ENCODE results near the gene PTTG2.
"Not testable (repeated sequence)": the region's sequence is repeated elsewhere in the genome, so short reads cannot be mapped to it uniquely, and the experiment has no call there.

Gene PTTG2

DNA sequence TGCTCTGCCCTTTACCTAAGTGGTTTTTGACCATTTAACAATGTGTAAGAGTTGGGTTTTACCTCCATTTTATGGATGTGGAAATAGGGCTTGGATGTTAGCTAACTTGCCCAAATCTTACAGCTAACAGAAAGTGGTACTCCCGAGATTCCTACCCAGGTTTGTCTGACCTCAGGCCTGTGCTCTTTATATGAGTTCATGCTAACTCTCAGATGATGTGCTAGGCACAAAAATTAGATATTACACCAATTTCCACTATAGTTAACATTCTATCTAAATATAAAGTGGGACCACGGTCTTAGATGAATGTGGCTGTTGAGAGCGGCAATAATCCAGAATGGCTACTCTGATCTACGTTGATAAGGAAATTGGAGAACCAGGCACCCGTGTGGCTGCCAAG is at the start of gene PTTG2:
TSS of gene PTTG2 (plus strand) at position 301 of the 400 bp plus-strand sequence. CDS start at position 338, 37 bp downstream.
- DNase-seq, result no peak

DNA sequence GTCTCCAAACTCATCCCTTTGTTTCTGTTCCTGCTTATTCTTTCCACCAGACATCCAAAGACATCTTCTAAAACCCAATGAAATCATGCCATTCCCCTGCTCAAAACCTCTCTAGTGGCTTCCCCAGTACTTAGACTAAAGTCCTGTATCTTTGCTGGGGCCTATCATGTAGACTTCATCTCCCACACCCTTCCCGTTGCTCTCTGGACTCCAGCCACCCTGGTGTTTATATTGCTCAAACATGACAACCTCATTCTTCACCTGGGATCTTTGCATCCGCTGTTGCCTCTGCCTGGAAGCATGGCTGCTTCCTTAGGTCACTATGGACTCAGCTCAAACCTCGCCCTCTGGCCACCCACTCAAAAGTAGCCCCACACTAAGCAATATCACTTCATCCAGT is 45.7 kb upstream of the PTTG2 start:
- no peak for DNase-seq

DNA sequence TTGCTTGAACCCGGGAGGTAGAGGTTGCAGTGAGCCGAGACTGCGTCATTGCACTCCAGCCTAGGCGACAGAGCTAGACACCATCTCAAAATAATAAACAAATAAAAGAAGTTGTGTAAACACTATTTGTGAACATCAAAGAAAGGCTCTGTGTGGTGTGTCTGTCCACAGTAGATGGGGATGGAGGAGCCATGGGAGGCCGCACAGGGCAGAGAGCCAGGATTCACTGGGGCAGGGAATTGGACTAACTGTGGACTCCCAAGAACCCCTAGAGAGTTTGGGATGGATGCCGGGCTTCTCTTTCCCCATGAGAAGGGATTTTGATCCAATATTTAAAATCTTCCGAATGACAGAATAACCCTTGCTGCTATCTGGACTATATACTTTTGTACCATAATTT is 42.8 kb upstream of the PTTG2 start:
- no peak for DNase-seq

DNA sequence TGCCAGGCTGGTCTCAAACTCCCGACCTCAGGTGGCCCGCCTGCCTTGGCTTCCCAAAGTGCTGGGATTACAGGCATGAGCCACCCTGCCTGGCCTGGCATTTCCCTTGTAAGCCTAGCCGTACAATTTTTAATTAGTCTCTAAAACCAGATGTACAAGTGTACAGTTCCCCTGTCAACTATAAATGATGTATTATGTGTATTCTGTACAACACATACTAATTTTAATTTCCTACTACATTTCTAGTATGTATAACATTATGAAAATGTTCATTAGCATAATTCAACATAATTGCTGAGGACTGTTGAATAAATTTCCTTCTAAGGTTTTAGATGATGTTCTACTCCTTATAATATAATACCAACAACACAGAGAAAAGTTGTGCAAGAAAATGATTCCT is 41.5 kb upstream of the PTTG2 start:
- no peak for DNase-seq

DNA sequence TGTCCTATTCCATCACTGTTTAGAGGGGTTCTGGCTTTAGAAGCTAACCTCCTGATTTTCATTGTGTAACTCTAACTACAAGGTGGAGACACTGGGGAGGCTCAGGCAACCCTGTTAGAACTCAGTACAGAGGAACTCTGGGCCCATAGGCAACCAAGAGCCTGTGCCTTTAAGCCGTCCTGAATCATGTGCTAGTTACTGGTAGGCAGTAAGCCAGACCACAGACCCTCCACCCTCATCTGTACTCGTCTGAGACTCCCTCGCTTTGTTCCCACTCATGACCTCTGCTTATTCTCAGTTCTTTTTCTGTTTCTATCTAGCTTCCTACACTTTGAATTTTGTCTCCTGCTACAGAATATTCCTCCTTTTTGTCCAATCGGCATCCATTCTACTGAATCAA is 37.9 kb upstream of the PTTG2 start:
- no peak for DNase-seq

DNA sequence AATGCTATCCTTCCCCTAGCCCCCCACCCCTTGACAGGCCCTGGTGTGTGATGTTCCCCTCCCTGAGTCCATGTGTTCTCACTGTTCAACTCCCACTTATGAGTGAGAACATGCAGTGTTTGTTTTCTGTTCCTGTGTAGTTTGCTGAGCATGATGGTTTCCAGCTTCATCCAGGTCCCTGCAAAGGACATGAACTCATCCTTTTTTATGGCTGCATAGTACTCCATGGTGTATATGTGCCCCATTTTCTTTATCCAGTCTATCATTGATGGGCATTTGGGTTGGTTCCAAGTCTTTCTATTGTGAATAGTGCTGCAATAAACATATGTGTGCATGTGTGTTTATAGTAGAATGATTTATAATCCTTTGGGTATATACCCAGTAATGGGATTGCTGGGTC is 37.1 kb upstream of the PTTG2 start:
- not testable (repeated sequence) for DNase-seq

DNA sequence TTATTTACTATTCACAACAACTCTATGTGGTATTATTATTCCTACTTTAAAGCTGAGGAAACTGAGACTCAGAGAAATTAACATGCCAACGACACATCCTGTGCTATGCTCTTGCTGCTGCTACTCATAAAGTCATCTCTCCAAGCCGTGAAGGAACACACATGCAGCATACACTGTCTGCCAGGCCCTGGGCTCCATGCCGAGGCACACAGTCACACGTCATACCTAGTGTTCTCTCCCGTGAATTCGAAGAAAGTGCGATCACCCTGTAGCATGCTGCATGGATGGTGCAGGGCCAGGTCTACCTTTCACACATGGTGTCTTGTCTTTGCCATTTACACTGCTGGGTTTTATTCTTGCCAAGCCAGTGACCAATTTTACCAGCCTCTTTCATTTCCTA is 35.3 kb upstream of the PTTG2 start:
- DNase-seq, result no peak

DNA sequence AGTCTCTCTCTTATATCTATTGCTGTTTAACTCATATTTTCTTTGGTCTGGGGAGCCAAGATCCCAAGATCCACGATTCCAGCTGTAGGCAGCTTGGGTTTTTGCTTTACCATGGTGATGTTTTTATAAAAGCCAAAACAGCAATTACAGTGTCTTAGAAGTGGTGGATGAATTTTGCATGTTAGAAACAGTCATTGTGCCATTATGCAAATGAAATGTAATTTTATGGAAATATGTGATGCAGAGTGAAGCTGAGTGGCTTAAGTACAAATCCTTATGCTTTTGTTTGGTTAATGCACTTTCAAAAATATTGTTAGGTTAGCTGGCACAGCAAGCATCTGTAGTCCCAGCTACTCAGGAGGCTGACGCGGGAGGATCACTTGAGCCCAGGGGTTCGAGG is 32.8 kb upstream of the PTTG2 start:
- DNase-seq, result no peak

DNA sequence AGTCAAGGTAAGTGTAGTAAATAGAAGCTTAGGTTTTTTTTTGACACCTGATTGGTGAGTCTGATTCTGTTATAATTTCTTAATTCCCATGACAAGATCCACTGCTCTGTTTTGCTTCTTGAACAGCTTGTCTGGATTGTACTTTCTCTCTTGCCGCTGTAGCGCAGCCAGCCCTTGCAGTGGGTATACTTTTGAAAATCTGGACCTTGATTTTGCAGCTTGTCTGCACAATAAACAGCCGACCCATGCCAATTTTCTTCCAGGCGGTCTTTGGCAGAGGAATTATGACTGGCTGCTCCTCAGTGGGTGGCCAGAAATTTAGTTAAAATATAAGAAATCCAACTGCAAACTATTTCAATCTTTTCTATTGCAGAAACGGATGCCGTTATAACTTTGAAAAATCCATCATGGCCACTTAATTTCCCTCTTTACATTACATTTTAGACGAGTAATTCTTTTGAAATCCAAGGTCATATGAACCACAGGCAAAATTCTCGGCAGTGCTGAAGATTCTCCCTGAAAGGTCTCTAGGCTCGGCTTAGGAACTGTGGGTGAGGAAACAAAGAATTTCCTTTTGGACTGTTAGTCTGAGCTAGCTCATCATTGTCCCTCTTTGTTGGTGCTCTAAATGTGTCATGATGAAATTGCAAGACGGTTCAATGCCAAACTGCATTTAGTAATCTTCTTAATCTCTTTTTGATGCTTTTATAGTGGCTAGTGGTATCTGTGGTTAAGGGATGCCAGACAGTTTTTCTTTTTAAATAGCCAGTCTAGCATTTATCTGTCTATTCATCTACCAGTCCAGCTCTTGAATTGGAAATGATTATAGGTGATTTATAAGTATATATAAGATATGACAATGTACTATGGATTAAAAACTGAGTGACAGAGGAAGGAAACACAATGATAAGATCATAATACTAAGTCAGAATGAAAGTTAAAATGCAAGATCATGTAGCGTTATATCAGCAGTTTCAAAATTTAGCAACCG is 31.5 kb upstream of the PTTG2 start:
- DNase-seq, result no peak

DNA sequence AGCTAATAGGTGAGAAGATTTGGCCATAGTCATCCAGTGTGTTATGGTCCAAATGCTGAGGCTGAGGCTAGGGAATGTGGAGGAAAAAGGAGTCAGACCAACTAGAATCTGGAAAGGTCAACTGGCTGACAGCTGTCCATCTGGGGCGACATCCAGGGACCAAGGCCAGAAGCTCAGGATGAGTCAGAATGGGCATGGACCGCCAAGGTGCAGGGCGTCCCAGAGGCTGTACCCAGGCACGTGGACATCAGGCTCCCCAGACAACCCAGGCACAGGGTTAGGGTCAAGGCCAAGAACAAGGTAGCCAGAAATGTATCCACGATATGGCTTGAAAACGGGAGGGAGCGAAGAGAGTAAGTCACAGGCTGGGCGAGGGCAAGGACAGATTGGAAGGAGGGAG is 26.1 kb upstream of the PTTG2 start:
- no peak for DNase-seq

DNA sequence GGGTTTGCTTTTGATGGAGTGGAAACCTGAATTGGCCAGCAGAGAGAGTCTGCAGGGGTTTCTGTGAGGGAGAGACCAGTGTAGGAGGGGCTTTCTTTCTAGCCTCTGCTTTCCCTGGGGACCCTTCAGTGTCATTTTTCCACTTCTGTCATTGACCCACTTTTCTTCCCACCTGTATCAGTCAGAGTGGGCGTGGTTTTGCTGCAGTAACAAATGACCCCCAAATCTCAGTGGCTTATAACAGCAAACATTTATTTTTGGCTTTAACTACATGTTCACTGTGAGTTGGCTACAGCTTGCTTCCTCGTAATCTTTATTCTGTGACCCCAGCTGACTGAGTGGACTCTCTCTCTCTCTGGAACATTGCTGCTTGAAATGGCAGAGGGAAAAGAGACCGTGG is 25.6 kb upstream of the PTTG2 start:
- no peak for DNase-seq

DNA sequence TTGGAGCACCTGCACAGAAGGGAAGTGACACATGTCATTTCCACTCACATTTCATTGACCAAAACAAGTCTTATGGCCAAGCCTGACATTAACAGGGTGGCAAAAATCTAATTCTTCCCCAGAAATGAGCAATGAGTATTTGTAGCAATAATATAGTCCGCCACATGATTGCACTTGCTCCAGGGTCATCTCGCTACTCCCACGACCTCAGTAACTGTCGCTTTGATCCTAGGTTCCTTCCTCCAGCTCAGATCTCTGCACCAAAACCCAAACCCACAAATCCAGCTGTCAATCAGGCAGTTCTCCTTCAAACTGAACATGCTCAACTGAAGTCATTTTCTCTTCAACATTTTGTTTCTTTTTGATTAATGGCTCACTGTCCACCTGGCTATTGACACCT is 25.2 kb upstream of the PTTG2 start:
- DNase-seq, result no peak

DNA sequence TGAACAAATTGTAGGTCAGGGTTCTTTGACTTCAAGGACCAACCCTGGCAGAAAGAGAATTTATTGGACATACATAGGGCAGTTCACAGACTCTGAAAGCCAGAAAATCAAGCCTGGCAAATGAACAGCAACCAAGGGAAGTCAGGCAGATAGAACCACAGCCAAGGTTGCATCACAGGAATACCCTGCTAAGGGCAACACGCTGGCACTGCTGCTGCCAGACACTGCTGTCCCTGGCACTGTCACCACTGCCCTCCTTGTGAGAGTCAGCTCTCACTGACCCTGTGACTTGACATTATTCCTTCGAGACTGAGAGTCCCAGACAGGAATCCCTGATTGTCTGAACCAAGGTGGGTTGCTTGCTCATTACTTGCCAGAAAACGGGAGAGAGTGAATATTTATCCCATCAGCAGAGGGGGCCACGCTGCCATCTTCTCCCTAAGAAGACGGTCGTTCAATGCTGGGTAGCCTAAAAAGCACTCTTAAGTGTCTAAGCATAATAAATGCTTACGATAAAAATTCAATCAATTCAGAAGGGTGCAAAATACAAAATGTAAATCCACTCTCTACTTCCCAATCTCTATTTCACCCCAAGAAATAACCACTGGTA is 23.2 kb upstream of the PTTG2 start:
- no peak for DNase-seq

DNA sequence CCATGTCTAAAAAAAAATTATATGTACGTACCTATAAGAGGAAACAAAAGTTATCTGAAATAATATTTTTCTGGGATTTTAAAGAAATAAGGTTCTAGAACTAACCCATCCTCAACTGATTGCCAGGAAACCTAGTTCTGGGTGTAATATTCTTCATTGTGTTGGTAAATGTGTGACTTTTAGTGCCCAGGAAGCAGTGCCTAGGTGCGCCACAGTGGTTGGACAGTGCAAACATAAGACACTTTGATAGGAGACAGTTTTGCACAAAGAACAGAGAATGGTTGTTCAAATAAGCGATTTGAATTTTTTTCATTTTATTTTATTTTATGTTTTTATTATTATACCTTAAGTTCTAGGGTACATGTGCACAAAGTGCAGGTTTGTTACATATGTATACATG is 22.0 kb upstream of the PTTG2 start:
- DNase-seq, result no peak

DNA sequence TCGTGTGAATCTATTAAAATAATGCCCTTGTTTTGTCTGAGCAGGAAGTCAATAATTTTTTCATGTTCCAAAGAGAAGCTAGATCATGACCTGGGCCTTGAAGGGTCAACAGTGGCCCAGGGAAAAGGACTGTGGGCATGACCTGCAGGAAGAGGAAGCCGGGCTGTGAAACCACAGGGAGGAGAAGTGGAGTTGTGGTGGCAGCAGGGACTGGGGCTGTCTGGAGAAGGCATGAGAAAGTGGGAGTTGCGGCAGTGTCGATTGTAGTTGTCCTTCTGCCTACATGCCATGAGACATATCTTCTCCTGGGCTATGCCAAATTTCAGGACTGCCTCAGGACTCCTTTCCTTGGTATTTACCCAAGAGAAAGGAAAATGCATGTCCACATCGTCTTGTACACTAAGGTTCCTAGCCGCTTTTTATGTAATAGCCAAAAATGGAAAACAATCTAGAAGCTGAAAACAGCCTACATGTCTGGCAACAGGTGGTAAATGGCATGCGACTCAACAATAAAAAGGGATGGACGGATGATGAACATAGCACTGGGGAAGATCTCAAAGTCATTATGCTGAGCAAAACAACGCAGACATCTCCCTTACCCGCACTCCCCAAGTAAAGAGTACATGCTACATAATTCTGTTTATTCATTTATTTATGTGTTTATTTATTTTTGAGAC is 13.6 kb upstream of the PTTG2 start:
- peak; percentile 44 for DNase-seq

DNA sequence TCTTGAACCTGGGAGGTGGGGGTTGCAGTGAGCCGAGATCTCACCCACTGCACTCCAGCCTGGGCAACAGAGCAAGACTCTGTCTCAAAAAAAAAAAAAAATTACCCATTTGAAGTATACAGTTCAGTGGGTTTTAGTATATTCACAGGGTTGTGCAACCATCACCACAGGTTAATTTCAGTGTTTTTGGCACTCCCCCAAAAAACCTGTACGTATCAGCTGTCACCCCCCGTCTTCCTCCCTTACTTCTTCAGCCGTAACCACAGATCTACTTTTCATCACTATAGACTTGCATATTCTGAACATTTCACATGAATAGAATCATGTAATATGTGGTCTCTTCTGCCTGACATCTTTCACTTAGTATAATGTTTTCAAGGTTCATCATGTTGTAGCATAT is 11.7 kb upstream of the PTTG2 start:
- DNase-seq, result no peak

DNA sequence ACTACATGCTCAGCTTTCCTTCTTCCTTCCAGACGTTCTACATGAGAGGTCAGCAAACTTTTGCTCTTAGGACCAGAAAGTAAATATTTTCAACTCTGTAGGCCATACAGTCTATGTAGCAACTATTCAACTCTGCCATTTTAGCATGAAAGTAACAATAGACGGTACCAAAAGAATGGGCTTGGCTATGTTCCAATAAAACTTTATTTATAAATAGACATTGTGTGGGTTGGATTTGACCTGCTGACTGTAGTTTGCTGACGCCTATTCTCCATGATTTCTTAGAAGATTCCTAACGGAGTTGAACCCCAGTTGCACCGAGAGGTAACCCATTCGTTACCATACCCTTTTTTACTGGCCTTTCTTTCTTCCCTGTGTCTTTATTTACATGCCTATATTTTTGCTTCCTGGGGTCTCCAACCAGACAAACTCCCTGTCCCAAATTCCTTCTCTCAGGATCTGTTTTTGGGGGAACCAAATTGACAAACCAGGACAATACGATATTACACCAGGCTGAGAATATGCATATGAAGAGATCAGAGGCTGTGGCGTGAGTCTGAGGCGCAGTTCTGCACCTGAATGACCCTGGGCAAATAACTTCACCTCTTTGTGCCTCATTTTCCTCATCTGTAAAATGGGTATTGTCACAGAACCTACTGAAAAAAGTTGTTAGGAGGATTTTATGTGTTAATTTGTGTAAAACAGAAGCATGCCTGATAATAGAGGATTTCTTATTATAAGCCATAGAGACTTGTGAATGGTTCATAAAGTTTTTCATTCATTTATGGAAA is 10.4 kb upstream of the PTTG2 start:
- no peak for DNase-seq

DNA sequence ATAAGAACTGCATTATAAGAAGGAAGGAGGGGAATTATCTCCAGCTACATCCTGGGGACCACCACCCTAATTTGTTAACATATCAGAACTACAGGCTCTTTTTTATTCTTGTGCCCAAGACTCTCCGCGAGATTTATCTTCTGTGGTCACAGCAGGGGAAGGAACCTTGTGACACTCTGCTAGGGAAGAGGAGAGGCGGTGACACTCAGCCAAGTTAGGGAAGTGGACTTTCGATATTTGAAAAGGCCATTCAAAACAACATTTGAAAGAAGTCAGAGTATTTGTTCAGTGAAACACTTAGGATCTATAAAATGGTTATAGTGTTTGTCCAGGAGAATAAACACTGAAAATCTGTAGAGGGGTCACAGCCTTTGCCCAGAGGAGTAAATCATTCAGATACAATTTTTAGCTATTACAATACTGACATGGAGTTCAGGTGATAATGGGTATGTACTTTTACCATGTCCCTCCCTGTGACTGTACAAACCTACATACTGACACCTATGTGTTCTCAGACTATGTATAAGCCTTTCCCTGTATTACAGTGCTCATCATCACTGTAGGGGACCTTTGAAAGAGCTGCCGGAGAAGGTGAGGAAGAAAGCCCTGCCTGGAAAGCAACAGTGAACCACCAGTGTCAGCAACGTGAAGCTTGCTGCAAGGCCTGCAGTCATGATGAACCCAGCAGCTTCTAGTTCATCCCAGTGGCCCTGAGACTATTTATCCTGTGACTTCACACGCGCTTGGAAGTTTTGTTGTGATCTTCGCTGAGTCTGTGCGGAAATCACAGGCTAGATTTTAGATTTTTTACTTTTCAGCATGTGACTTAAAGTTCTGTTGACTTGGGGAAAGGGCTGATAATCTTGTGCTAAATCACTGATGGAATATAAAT is 8.5 kb upstream of the PTTG2 start:
- DNase-seq, result no peak

DNA sequence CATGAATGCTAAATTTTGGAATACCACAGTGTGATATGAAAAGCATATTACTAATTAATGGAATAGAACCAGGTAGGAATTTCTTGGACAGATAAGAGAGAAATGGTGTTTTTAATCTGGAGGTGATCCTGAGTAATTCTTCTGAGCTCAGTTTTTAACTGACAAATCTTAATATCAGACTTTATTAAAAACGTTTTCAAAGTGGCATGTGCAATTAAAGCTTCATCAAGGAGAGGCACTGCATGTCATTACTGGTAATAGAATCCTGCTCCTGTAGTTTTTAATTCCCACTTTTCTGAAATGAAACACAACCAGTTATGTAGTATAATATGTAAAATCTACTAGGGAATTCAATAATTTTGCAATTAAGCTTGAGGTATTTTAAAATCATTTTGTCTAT is 7.0 kb upstream of the PTTG2 start:
- DNase-seq, result no peak

DNA sequence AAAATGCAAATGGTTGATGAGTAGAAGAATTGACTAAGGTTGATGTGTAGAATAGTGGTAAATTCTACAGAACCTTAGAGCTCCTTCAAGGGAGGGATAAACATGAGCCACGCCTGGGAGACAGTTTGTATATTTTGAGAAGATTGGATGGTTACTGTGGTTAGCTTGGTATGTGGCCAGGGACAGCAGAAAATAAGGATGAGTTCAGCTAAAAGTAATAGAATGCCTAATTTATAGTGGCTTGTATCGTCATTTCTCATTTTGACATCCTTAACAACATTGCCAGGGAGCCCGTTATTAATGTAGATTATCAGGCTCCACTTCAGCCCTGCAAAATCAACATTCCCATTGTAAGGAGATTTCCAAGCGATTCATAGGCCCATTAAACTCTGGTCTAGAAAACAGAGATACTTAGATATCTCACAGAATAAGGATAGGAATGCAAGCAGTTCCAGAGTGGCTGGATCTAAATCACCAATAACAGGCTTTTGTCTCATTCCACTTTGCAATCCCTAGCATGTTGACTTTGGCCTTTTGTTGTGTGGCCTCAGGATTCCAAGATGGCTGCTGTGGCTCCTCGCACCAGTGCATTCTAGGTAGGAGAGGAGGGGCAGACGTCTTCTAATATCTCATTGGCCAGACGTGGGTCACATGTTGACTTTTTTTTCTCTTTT is 6.4 kb upstream of the PTTG2 start:
- peak; percentile 32 for DNase-seq

DNA sequence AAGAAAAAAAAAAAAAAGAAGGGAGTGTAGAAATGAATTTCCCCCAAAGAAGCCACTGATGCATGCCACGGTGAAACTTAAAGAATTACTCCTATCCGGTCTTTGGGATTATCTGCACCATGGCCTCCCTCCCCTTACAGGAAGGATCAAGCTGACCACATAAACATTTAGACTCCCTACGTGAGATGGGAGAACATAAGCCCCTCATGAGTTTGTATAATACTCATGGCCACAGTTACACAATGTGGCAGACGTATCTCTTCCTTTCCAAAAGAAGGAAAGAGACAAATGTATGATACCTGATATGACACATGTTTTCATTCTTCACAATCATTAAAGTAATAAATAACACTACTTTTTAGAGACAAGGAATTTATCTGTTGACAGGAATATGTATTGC is 3.3 kb upstream of the PTTG2 start:
- no peak for DNase-seq

Measured in femur (tissue), 1 donor.